ENCODE measurements around the gene DDRGK1.
"Not testable (repeated sequence)": the region's sequence is repeated elsewhere in the genome, so short reads cannot be mapped to it uniquely, and the experiment has no call there.

The DDRGK1 gene

GRCh38 chr20:3183896-3184612, 20.4 kb downstream of the DDRGK1 start:
- no peak for DNase-seq (ENCODE audit: low read depth, low spot score)

- not testable (repeated sequence) for DNase-seq (ENCODE audit: low read depth, low spot score)
These were observed 22.1 kb downstream of the DDRGK1 start for GRCh38 chr20:3182429-3182828.

- DNase-seq (ENCODE audit: low read depth, low spot score) = no peak
These were observed 23.2 kb downstream of the DDRGK1 start for GRCh38 chr20:3181270-3181669.

GRCh38 chr20:3180319-3180718, 24.2 kb downstream of the DDRGK1 start:
- DNase-seq (ENCODE audit: low read depth, low spot score) = no peak

- no peak for DNase-seq (ENCODE audit: low read depth, low spot score)
These were observed 26.6 kb downstream of the DDRGK1 start for GRCh38 chr20:3177746-3178485.

- DNase-seq (ENCODE audit: low read depth, low spot score) = no peak
These were observed 29.2 kb downstream of the DDRGK1 start for GRCh38 chr20:3175270-3175669.

GRCh38 chr20:3174442-3175261, 29.8 kb downstream of the DDRGK1 start:
- DNase-seq (ENCODE audit: low read depth, low spot score) = no peak

GRCh38 chr20:3173610-3174441, 30.7 kb downstream of the DDRGK1 start:
- DNase-seq (ENCODE audit: low read depth, low spot score) = peak; percentile 44

GRCh38 chr20:3172933-3173609, 31.4 kb downstream of the DDRGK1 start, which contains the start of gene LZTS3:
TSS of gene LZTS3 (minus strand) at chr20:3173549. CDS start at chr20:3167163, 6,386 bp downstream.
- DNase-seq (ENCODE audit: low read depth, low spot score) = no peak

- DNase-seq (ENCODE audit: low read depth, low spot score) = no peak
These were observed 32.2 kb downstream of the DDRGK1 start for GRCh38 chr20:3172126-3172932.

GRCh38 chr20:3171391-3172125, 32.9 kb downstream of the DDRGK1 start:
- DNase-seq (ENCODE audit: low read depth, low spot score) = no peak

GRCh38 chr20:3168829-3169590, 35.5 kb downstream of the DDRGK1 start:
- DNase-seq (ENCODE audit: low read depth, low spot score) = no peak

- no peak for DNase-seq (ENCODE audit: low read depth, low spot score)
These were observed 36.2 kb downstream of the DDRGK1 start for GRCh38 chr20:3168079-3168828.

GRCh38 chr20:3167738-3168078, 36.8 kb downstream of the DDRGK1 start:
- DNase-seq (ENCODE audit: low read depth, low spot score) = no peak

- no peak for DNase-seq (ENCODE audit: low read depth, low spot score)
These were observed 37.6 kb downstream of the DDRGK1 start for GRCh38 chr20:3166913-3167342.

- DNase-seq (ENCODE audit: low read depth, low spot score) = no peak
These were observed 38.1 kb downstream of the DDRGK1 start for GRCh38 chr20:3166338-3166912.

All from smooth muscle cell of the brain vasculature (primary cell).